Mesenchymal stem cell (in vitro differentiated cells and primary cell): Measurements from ENCODE around the gene KRTAP1-5.

Experiments used
- DNase-seq: peaks from one replicate; pipeline ENCODE4 v3.0.0-alpha.2; 2013
- H2AFZ ChIP-seq: one replicate; pipeline ENCODE4 v1.6.1; 2013; ENCODE audit warnings: low read depth, mild to moderate bottlenecking, control low read depth, inconsistent platforms, low read length, moderate library complexity
- H2AK5ac ChIP-seq: 2 replicates; pipeline ENCODE4 v1.6.1; 2013; ENCODE audit warnings: low read length, moderate library complexity, mild to moderate bottlenecking, inconsistent platforms; ENCODE audit not compliant: severe bottlenecking
- H2BK120ac ChIP-seq: one replicate; pipeline ENCODE4 v1.6.1; 2013; ENCODE audit warnings: low read depth, mild to moderate bottlenecking, inconsistent platforms, low read length, moderate library complexity
- H2BK12ac ChIP-seq, 2 experiments: one replicate each; pipeline ENCODE4 v1.6.1; 2013; ENCODE audit warnings: inconsistent platforms in 2 of 2, low read length in 2 of 2, mild to moderate bottlenecking in 2 of 2, moderate library complexity in 2 of 2, control low read depth in 1 of 2
- H2BK15ac ChIP-seq: one replicate; pipeline ENCODE4 v1.6.1; 2013; ENCODE audit warnings: mild to moderate bottlenecking, low read depth, inconsistent platforms; ENCODE audit not compliant: poor library complexity, severe bottlenecking
- H2BK5ac ChIP-seq: 2 replicates; pipeline ENCODE4 v1.6.1; 2013; ENCODE audit warnings: low read depth, mild to moderate bottlenecking, low read length, control low read depth, inconsistent platforms; ENCODE audit not compliant: poor library complexity, severe bottlenecking
- H3K14ac ChIP-seq, 2 experiments: one replicate each; pipeline ENCODE4 v1.6.1; 2013; ENCODE audit warnings: inconsistent platforms in 2 of 2, low read length in 2 of 2, control low read depth in 1 of 2, mild to moderate bottlenecking in 1 of 2, moderate library complexity in 1 of 2
- H3K18ac ChIP-seq, 2 experiments: one replicate each; pipeline ENCODE4 v1.6.1; 2013; ENCODE audit warnings: inconsistent platforms in 2 of 2, low read length in 2 of 2, control low read depth in 1 of 2, low read depth in 1 of 2, mild to moderate bottlenecking in 1 of 2
- H3K23ac ChIP-seq, 2 experiments: one replicate each; pipeline ENCODE4 v1.6.1; 2013; ENCODE audit warnings: inconsistent platforms in 2 of 2, low read length in 2 of 2, mild to moderate bottlenecking in 2 of 2, moderate library complexity in 2 of 2, control low read depth in 1 of 2
- H3K27ac ChIP-seq: 2 replicates; pipeline ENCODE4 v1.5.1; 2013; ENCODE audit warnings: mild to moderate bottlenecking, moderate library complexity, low read length, control low read depth, inconsistent platforms; ENCODE audit not compliant: poor library complexity, severe bottlenecking
- H3K27me3 ChIP-seq, 2 experiments: 2 replicates each; pipeline versions ENCODE4 v1.6.1 to v1.7.0; 2013; ENCODE audit warnings: low read length in 2 of 2, mild to moderate bottlenecking in 2 of 2, moderate library complexity in 2 of 2, control low read depth in 1 of 2, inconsistent platforms in 1 of 2; ENCODE audit not compliant: control insufficient read depth in 1 of 2, insufficient read depth in 1 of 2
- H3K36me3 ChIP-seq, 2 experiments: 2 replicates each; pipeline versions ENCODE4 v1.6.1 to v1.7.0; 2013; ENCODE audit warnings: low read length in 2 of 2, control low read depth in 1 of 2, inconsistent platforms in 1 of 2, low read depth in 1 of 2, mild to moderate bottlenecking in 1 of 2; ENCODE audit not compliant: insufficient read depth in 2 of 2, control insufficient read depth in 1 of 2
- H3K4ac ChIP-seq, 2 experiments: one replicate each; pipeline ENCODE4 v1.6.1; 2013; ENCODE audit warnings: inconsistent platforms in 2 of 2, low read length in 2 of 2, mild to moderate bottlenecking in 2 of 2, moderate library complexity in 2 of 2, control low read depth in 1 of 2, low read depth in 1 of 2
- H3K4me1 ChIP-seq: 2 replicates; pipeline ENCODE4 v1.6.1; 2013; ENCODE audit warnings: low read depth, low read length, control low read depth; ENCODE audit not compliant: control insufficient read depth, insufficient read depth
- H3K4me2 ChIP-seq: 2 replicates; pipeline ENCODE4 v1.6.1; 2013; ENCODE audit warnings: low read length, mild to moderate bottlenecking, inconsistent platforms; ENCODE audit not compliant: poor library complexity, severe bottlenecking
- H3K4me3 ChIP-seq, 2 experiments: 2 replicates each; pipeline versions ENCODE4 v1.5.1 to v1.7.0; 2013; ENCODE audit warnings: low read length in 2 of 2, mild to moderate bottlenecking in 2 of 2, control low read depth in 1 of 2, low read depth in 1 of 2; ENCODE audit not compliant: insufficient read depth in 1 of 2
- H3K79me1 ChIP-seq: replicated peaks from 2 replicates; pipeline ENCODE4 v1.6.1; 2013; ENCODE audit warnings: mild to moderate bottlenecking, control low read depth, low read length, inconsistent platforms; ENCODE audit not compliant: poor library complexity, severe bottlenecking
- H3K9ac ChIP-seq: 2 replicates; pipeline ENCODE4 v1.7.0; 2013; ENCODE audit warnings: mild to moderate bottlenecking, low read length, moderate library complexity
- H3K9me3 ChIP-seq: 2 replicates; pipeline ENCODE4 v1.7.0; 2013; ENCODE audit warnings: mild to moderate bottlenecking, low read length; ENCODE audit not compliant: control insufficient read depth
- H4K8ac ChIP-seq: one replicate; pipeline ENCODE4 v1.6.1; 2013; ENCODE audit warnings: inconsistent platforms, mild to moderate bottlenecking, low read length, moderate library complexity
- H4K91ac ChIP-seq: one replicate; pipeline ENCODE4 v1.6.1; 2013; ENCODE audit warnings: mild to moderate bottlenecking, low read length, inconsistent platforms
- WGBS: methylation state at CpG from one replicate; pipeline ENCODE4 v1.1.7; 2013; ENCODE audit warnings: mixed read lengths; 5-methylcytosine and 5-hydroxymethylcytosine counted together

The KRTAP1-5 gene

GRCh38 chr17:40993839-40994238 lies 33.2 kb downstream of the KRTAP1-5 start, which contains the start of gene KRTAP3-3:
TSS of gene KRTAP3-3 (minus strand) at chr17:40994164. CDS start at chr17:40994097, 67 bp downstream.
- no peak within 1 kb of the TSS for H2AFZ ChIP-seq
- no peak within 1 kb of the TSS for H2BK12ac ChIP-seq
- H4K8ac ChIP-seq = no peak within 1 kb of the TSS
- H3K4me1 ChIP-seq = peaks cover 2% of the 10 kb centered on the region
- H3K79me1 ChIP-seq = no peaks in the 10 kb centered on the region
- H3K14ac ChIP-seq = no peak within 1 kb of the TSS
- 19% methylated on average over 4 of the region's 4 CpGs for WGBS
- H3K18ac ChIP-seq = no peak within 1 kb of the TSS
- no peak within 1 kb of the TSS for H3K27ac ChIP-seq
- H2AK5ac ChIP-seq = no peak within 1 kb of the TSS
- no peak within 1 kb of the TSS for H3K23ac ChIP-seq
- no peak within 1 kb of the TSS for H3K9ac ChIP-seq
- H3K4me3 ChIP-seq = no peak within 1 kb of the TSS
- DNase-seq = no peak
- H2BK15ac ChIP-seq = no peak within 1 kb of the TSS
- H3K27me3 ChIP-seq = no peaks in the 10 kb centered on the region
- no peaks in the 10 kb centered on the region for H3K9me3 ChIP-seq
- no peak within 1 kb of the TSS for H2BK120ac ChIP-seq
- no peak within 1 kb of the TSS for H3K4me2 ChIP-seq
- H3K4ac ChIP-seq = no peak within 1 kb of the TSS
- H4K91ac ChIP-seq = no peak within 1 kb of the TSS
- H2BK5ac ChIP-seq = no peak within 1 kb of the TSS
- no peaks in the 10 kb centered on the region for H3K36me3 ChIP-seq

GRCh38 chr17:40993084-40993483 lies 33.9 kb downstream of the KRTAP1-5 start:
- H2AK5ac ChIP-seq = no peak overlapping the region
- H3K4me1 ChIP-seq = peaks cover 2% of the 10 kb centered on the region
- no peak overlapping the region for H3K4me2 ChIP-seq
- H3K4me3 ChIP-seq = no peak overlapping the region
- no peaks in the 10 kb centered on the region for H3K79me1 ChIP-seq
- no peak overlapping the region for H4K8ac ChIP-seq
- no peaks in the 10 kb centered on the region for H3K9me3 ChIP-seq
- H3K36me3 ChIP-seq = no peaks in the 10 kb centered on the region
- no peak overlapping the region for H3K4ac ChIP-seq
- no peak overlapping the region for H3K9ac ChIP-seq
- H3K14ac ChIP-seq = no peak overlapping the region
- H2BK12ac ChIP-seq = no peak overlapping the region
- no peak overlapping the region for H4K91ac ChIP-seq
- H2AFZ ChIP-seq = no peak overlapping the region
- H2BK15ac ChIP-seq = no peak overlapping the region
- H3K27me3 ChIP-seq = no peaks in the 10 kb centered on the region
- no peak for DNase-seq
- H3K27ac ChIP-seq = no peak overlapping the region
- no peak overlapping the region for H2BK5ac ChIP-seq
- H3K18ac ChIP-seq = no peak overlapping the region
- WGBS = 100% methylated on average over 1 of the region's 2 CpGs
- no peak overlapping the region for H2BK120ac ChIP-seq
- H3K23ac ChIP-seq = no peak overlapping the region

GRCh38 chr17:40992666-40993065 lies 34.3 kb downstream of the KRTAP1-5 start:
- H2AK5ac ChIP-seq = no peak overlapping the region
- no peaks in the 10 kb centered on the region for H3K9me3 ChIP-seq
- no peak overlapping the region for H2BK12ac ChIP-seq
- H4K8ac ChIP-seq = no peak overlapping the region
- H3K4me2 ChIP-seq = no peak overlapping the region
- no peak overlapping the region for H3K27ac ChIP-seq
- H3K36me3 ChIP-seq = no peaks in the 10 kb centered on the region
- DNase-seq = no peak
- H3K4ac ChIP-seq = no peak overlapping the region
- H2BK5ac ChIP-seq = no peak overlapping the region
- no peak overlapping the region for H4K91ac ChIP-seq
- 81% methylated on average over 1 of the region's 3 CpGs for WGBS
- no peak overlapping the region for H2AFZ ChIP-seq
- H3K4me3 ChIP-seq = no peak overlapping the region
- H3K79me1 ChIP-seq = no peaks in the 10 kb centered on the region
- H3K18ac ChIP-seq = no peak overlapping the region
- H2BK15ac ChIP-seq = no peak overlapping the region
- no peak overlapping the region for H3K23ac ChIP-seq
- H3K14ac ChIP-seq = no peak overlapping the region
- no peaks in the 10 kb centered on the region for H3K27me3 ChIP-seq
- H3K9ac ChIP-seq = no peak overlapping the region
- H3K4me1 ChIP-seq = peaks cover 2% of the 10 kb centered on the region
- no peak overlapping the region for H2BK120ac ChIP-seq

- Histone ChIP-seq H3K4ac (no peak overlapping the region), H3K18ac (no peak overlapping the region), H4K91ac (no peak overlapping the region), H2BK120ac (no peak overlapping the region), H3K14ac (no peak overlapping the region), H2AK5ac (no peak overlapping the region), H2BK5ac (no peak overlapping the region), H2AFZ (peak overlapping the region; percentile 5), H3K23ac (no peak overlapping the region), H3K4me3 (no peak overlapping the region), H3K27ac (no peak overlapping the region), H4K8ac (no peak overlapping the region), H3K36me3 (no peaks in the 10 kb centered on the region), H2BK15ac (no peak overlapping the region), H3K4me2 (no peak overlapping the region), H3K4me1 (no peaks in the 10 kb centered on the region), H3K27me3 (no peaks in the 10 kb centered on the region), H3K9ac (no peak overlapping the region), H3K79me1 (no peaks in the 10 kb centered on the region), H2BK12ac (no peak overlapping the region), H3K9me3 (no peaks in the 10 kb centered on the region)
- 63% methylated on average over 8 of the region's 8 CpGs for WGBS
- no peak for DNase-seq
Measured at GRCh38 chr17:40986920-40987319, 40.1 kb downstream of the KRTAP1-5 start.
